ENCODE data around the gene CEACAM20.
"Not testable (repeated sequence)": the region's sequence is repeated elsewhere in the genome, so short reads cannot be mapped to it uniquely, and the experiment has no call there.

CEACAM20 gene

GRCh38 chr19:44468730-44469129 is 60.7 kb downstream of the CEACAM20 start:
- DNase-seq: not testable (repeated sequence)

- DNase-seq: not testable (repeated sequence)
Measured at GRCh38 chr19:44462600-44463286, 66.7 kb downstream of the CEACAM20 start.

All from NCI-H510A treated with DMSO at 0.1 percent for 48 hours (cell line).